ENCODE data around the gene MAGI1.

GRCh38 chr3:65557899-65558564, 480.7 kb downstream of the MAGI1 start:
- TF ChIP-seq CTCF (IDR thresholded peaks at IDR 0.05) (no peak), POLR2A (IDR thresholded peaks at IDR 0.05) (no peak)

All from uterus (tissue), 2 donors.